HS-5 (cell line): ENCODE data around the gene ST3GAL6.

Source experiments
- DNase-seq: peaks from one replicate; pipeline ENCODE4 v3.0.0-alpha.2; 2012; ENCODE audit warnings: low read depth

ST3GAL6 gene

DNA sequence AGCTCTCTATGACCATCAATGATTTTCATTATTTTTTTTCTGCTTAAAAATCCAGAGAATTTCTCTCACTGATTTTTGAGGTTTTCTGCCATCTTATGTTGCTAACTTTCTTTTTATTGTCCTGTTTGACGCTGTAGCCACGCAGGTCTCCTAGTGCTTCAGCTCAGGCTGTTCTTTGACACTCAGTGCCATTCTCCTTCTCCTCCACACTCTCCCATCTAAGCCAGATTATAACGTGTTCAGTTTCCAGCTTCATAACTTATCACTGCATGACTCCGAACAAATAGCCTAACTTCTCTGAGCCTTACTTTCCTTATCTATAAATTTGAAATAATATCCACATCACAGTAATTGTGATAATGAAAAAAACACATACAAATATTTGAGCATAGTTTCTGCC is 22.8 kb upstream of the ST3GAL6 start:
- DNase-seq: no peak

GRCh38 chr3:98741121-98741716 is 21.9 kb upstream of the ST3GAL6 start:
- DNase-seq: no peak

DNA sequence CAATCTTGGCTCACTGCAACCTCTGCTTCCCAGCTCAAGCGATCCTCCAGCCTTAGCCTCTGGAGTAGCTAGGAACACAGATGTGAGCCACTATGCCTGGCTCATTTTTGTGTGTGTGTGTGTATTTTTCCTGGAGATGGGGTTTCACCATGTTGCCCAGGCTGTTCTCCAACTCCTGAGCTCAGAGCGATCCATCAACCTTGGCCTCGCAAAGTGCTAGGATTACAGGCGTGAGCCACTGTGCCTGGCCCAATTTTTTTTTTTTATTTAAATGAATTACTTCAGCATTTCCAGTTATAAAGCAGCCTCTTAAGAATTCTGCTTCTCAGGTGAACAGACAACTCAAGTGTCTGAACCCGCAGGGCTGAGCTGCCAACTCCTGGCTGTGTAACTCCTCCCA is 20.1 kb upstream of the ST3GAL6 start:
- DNase-seq: no peak

- no peak for DNase-seq
Observed at GRCh38 chr3:98744283-98744682, 18.9 kb upstream of the ST3GAL6 start.

DNA sequence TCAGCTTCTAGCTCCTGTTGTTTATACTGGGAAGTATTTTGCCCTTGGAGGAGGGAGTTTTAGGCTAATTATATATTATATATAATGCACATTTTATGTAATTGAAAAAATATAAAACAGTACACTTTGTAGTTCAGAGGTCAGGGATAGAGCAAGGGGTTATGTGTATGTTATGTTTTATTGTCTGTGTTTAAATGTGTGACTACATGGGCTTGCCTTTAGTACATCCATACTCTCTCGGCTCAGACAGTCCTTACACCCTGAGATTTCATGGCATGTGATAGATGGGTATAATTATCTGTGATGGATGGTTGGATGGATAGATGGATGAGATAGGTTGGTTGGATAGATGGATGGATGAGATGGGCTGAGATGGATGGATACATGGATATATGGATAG is 17.4 kb upstream of the ST3GAL6 start:
- DNase-seq: no peak

DNA sequence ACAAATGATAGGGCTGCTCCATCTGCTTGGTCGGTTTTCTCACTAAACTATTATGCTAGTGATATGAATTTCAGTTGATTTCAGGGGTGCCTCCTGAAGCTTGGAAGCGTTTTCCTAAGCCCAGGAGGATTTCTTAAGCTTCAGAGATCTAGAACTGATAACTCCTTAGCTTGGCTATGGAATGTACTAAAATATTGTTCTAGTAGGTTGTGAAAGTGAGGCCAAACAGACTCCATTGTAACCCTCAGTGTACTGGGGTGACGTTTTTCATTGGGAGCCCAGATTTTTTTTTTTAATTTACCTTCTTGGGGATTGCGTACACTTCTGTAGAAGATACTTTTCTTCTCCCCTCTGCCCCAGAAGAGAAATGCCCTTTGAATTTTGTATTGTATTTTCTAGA is 17.0 kb upstream of the ST3GAL6 start:
- no peak for DNase-seq

DNA sequence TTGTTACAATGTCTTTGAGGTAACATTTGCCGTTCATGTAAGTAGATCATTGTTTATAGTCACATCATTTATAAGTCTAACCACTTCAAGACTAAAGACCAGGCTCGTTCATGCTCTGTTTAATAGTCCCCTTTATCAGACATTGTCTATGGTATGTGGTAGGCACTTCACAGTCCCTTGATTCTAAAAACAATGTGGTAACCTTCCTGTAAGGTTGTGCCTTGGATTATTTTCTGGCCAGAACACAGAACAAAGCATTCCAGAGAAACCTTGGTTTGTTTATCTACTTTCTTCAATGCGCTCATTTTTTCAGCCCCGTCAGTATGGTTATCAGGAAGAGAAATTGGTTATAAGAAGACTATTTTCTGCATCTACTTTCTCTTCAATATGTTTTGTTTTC is 16.3 kb upstream of the ST3GAL6 start:
- DNase-seq: no peak

GRCh38 chr3:98750276-98750919 is 12.7 kb upstream of the ST3GAL6 start:
- DNase-seq: no peak

DNA sequence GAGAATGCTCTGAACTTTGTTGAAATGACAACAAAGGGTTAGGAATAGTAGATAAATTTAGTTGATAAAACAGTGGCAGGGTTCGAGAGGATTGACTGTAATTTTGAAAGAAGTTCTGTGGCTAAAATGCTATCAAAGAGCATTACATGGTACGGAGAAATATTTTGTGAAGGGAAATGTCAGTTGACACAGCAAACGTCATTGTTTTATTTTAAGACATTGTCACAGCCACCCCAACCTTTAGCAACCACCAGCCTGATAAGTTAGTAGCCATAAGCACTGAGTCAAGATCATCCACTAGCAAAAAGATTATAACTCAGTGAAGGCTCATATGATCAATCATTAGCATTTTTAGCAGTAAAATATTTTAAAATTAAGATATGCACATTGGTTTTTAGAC is 8.7 kb upstream of the ST3GAL6 start:
- DNase-seq: no peak

GRCh38 chr3:98755601-98756000 is 7.5 kb upstream of the ST3GAL6 start:
- DNase-seq: no peak

DNA sequence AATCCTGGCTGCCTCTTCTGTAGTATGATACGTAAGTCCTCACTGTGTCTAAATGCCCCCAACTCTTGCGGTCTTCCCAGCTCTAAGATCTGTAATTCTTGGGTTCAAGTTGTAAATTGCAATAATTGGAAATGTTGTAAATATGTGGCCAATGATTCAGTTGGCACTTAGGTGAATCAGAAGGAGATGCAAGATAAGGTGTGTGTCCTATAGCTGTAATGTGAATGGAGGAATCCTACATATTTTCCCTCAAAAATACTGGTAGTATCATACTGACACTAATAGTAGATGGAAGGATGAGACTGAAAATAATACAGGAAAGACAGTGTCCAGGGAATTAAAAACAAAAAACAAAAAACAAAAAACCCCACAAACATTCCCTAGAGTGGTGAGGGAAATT is 3.5 kb upstream of the ST3GAL6 start:
- no peak for DNase-seq

GRCh38 chr3:98761643-98762229 is 1.4 kb upstream of the ST3GAL6 start:
- DNase-seq: no peak

GRCh38 chr3:98763819-98764418 is 779 bp downstream of the ST3GAL6 start:
- no peak for DNase-seq

DNA sequence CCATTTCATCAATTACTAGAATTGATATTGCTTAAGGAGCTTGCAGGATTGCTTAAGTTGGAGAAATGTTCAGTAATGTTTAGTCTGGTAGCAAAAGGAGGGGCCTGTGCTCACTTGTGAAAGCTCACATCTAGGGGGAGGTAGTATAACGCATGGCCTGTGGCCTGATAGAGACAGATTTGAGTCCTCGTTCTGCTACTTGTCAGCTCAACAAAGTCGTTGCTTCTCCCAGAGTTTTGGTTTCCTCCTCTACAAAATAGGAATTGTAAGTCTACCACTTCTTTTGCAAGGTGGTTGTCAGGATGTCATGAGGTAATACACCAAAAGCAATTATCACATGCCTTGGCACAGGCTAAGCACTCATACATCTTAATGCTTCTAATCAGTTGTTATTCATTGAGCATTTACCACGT is 1.3 kb downstream of the ST3GAL6 start:
- DNase-seq: no peak

DNA sequence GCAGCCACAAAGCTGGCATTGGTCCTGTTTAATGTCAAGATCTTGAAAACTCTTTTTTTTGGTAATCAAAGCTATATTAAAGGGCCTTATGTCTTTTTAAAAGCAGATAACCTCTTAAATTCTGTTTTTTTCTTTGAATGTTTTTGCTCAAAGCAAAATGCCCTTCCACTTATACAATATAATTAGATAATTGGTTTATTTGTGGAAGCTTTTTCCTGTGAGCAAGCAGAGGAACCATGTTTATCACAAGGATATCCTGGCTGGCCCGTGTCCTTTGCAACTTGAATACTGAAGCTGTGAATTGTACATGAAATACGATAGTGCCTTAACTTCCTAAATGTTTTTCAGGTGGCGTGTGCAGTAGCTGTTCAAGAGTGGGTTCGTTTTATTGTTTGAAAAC is 2.6 kb downstream of the ST3GAL6 start:
- DNase-seq: no peak

GRCh38 chr3:98766924-98767323 is 3.8 kb downstream of the ST3GAL6 start:
- no peak for DNase-seq

- no peak for DNase-seq
Observed at GRCh38 chr3:98768961-98769360, 5.8 kb downstream of the ST3GAL6 start.

- DNase-seq: no peak
Observed at GRCh38 chr3:98769448-98769847, 6.3 kb downstream of the ST3GAL6 start.

DNA sequence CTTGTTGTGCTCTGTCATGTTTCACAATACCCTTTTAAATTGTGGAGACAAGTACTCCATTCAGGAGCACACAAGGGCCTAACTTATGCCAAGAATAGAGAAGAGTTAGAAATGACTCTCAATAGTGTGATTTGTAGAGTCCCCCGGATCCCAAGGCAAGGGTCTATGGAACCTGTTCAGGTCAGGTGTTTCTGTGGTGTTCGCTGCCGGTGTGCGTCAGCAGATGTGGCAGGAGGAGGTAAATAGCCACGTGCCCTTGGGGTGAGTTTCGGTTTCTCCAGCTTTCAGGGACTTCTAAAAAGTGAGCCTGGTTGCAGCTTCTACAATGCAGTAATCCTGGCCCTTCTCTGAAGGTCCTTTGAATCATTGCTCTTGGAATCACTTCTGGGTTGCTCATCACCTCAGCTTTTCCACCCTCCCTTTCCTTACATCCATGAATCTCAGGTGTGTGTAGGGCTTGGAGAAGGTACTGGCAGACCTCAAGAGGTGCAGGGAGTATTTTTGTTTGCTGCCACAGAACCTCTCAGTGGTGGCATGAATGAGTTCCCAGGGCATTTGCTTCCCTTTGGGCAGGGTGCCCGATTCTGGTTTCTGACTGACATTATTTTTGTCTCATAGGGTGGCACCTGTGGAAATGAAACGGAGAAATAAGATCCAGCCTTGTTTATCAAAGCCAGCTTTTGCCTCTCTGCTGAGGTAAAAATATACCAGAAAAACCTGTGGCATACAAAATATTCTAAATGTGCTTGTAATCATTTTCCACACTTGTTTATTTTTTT is 7.3 kb downstream of the ST3GAL6 start:
- DNase-seq: no peak

GRCh38 chr3:98772022-98772421 is 8.9 kb downstream of the ST3GAL6 start:
- no peak for DNase-seq

DNA sequence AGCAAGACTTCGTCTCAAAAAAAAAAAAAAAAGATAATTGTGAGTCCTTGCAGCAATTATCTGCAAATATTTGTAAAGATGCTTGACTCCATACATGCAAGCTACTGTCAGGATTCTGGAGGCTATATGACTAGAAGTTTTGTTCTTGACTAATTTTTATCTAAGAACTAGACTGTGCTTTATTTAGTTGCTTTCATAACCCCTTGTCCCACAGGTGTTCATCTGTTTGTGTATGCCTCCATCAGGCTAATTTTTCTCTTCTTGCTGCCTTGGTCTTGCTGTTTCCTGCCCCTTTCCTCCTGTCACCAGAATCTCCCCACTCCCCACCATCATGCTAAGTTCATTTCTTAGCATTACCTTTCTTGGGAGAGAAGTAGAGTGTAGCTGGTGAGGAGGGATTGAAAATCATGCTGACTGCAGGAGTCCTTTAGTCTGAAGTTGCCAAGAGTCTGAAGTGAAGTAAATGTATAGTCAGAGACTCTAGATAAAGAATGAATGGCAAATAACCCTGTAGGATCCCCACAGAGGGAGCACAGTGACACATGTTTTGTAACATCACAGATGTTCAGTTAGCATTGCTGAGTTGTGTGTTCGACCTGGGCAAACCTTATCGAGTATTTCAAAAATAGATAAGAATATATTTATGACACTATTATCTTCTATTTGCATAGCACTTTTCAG is 12.5 kb downstream of the ST3GAL6 start:
- no peak for DNase-seq

DNA sequence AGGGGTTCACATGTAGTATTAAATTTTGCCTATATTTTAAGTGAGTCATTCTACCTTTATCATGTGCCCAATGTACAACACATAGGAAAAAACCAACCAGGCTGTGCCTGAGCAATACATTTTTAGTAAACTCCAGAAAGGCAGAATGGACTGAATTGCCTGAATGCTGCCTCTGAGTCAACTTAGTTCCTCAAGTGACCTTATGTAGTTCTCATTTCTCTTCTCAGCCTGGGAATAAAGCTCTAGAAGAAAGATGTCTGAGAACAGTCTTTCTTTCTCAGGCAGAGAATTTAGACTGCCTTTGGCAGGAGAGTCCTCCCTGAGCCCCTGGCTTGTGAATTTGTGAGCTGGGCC is 13.0 kb downstream of the ST3GAL6 start:
- no peak for DNase-seq
